OCI-M2 (cell line): ENCODE results near the gene DPP6.
"Not testable (repeated sequence)": the region's sequence is repeated elsewhere in the genome, so short reads cannot be mapped to it uniquely, and the experiment has no call there.

Experiments
- DNase-seq: peaks from one replicate; lab custom pipeline; 2025; ENCODE audit not compliant: unreplicated experiment; lab: John Stamatoyannopoulos, UW

The DPP6 gene

DNA sequence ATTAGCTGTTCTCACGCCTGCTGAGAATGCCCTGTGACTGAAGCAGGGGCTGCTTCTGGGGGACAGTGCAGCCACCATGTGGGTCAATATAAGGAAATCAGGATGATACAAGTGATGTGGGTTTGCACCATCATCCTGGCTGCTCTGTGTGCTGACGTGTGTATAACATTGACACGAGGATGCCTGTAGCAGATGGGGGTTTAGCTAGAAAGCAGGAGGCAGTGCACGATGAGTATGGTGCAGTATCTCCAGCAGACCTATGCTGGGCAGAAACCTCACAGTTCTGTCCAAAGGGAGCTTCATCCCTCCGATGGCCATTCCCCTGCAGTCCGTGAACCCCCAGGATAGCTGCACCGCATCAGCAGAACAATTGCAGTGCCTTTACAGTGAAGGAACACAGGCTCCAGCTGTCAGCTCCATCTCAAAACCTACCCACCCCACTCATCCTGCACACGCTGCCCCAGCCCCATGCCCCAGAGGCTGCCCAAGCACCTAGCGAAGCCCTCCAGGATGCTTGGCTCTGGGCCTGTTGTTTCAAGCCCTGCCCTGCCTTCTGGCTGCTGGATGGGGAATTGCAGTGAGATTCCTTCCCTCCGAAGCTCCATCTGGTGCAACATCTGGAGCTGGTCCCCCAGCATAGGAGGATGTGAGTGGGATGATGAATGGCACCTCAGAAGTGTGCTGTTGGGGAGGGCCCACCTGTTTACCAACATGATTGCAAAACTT is 96.8 kb downstream of the DPP6 start:
- DNase-seq: not testable (repeated sequence)

DNA sequence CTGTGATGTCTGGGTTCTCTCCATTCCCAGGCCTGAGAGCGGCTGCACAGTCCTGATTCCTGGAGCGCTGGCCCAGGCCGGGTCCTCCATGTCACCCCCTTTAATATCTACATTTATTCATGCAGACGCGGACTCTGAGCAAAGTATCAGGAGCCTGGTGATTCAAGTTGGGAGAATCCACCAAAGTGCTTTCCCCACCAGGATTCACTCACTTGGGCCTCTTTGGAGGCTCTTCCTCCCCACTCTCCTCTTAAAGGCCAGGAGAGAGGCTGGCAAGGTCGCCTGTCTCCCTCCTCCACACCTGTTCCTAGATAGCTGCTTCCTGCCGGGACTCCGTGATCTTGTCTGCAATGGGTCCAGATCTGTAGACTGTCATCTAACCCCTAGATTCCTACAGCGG is 98.5 kb downstream of the DPP6 start:
- DNase-seq: not testable (repeated sequence)

DNA sequence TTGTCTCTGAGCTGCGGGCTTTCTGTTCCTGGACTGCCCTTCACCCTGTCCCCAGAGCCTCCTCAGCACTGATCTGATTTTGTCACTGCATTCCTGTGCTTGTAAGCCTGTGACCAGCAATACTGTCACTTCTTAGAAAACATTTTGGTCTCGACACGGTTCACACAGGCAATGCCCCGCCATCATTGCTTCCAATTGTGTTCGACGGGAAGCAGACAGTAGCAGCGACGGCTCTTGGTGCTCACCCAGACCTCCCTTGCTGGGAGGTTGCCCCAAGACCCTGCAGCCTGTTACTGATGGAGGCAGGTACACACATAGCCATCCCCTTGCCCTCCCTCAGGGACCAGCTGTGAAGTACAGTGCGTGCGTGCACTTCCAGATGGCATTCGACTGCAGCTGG is 99.1 kb downstream of the DPP6 start:
- DNase-seq: not testable (repeated sequence)

DNA sequence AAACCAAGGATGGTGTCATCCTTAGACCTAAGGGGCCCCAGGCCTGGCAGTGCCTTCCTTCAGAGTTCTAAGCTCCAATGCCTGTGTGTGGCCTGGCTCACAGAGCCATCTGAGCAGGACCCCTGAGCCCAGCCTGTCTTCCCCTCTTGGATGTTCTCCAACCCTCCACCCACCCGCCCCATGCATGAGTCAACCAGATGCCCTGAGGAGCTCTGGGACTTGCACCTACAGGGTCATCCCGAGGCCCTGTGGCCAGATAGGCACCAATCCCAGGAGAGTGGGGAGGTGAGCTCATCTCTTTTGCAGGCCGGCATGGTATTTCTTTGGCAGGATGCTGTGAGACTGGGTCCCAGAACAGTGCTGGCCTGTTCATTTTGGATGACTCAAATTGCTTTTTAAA is 103.7 kb downstream of the DPP6 start:
- not testable (repeated sequence) for DNase-seq

DNA sequence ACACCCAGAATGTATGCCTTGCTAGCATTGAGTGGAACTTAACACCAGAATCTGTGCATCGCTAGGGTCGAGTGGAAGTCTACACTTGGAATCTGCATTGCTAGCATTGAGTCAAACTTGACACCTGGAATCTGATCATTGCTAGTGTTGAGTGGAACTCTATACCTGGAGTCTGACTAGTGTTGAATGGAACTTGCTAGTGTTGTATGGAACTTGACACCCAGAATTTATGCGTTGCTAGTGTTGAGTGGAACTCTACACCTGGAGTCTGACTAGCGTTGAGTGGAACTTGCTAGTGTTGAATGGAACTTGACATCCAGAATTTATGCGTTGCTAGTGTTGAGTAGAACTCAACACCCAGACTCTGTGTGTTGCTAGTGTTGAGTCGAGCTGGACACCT is 110.7 kb downstream of the DPP6 start:
- DNase-seq: not testable (repeated sequence)

DNA sequence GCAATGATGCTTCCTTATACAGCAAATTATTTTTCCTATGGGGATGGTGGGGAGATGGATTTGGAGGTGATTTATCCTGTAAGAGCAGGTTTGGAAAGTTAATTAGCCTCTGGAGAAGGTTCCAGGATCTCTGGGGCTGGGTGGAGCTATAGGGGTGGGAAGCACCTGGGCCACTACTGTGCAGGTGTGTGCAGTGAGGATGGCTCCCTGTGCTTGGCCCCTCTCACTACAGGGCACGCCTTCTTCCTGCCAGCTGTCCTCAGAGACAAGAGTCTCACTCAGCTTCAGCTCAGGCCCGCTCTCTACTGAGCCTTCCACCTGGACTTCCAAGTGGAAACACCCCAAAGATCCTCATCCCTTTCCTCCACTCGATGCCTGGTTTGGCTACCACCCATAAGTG is 111.4 kb downstream of the DPP6 start:
- DNase-seq: not testable (repeated sequence)

DNA sequence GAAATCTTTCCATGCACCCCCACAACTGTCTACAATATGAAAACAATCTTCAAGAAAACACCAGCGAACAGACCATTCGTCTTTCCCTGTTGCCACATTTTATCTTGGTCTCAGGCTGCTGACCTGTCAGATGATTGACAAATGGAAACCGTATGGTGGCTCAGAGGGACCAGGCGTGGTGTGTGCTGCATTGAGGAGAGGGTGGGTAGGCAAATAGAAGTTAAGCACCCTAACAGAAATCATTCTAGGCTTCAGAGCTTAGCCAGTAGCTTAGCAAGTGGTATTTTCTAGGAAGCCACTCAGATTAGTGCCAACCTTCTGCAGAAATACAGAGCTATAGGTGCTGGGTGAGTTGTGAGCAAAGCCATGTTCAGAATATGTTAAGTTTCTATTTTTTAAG is 114.9 kb downstream of the DPP6 start:
- no peak for DNase-seq

DNA sequence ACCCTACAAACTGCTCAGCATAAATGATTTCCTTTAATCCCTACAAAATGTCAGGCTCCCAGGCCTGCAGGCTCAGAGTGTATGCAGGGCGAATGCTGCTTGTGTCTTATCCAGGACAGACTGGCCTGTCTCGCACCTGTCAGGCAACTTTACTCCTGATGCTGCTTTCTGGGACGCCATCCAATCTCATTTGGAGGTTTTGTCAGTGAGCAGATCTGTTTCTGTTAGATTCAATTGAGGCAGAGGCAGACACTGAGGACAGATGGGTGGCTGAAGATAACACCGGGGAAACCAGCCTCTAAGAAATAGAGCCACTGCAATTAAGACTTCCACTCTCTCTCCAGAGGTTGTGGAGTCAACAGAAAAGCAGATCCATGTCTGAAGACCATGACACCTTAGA is 115.6 kb downstream of the DPP6 start:
- no peak for DNase-seq

DNA sequence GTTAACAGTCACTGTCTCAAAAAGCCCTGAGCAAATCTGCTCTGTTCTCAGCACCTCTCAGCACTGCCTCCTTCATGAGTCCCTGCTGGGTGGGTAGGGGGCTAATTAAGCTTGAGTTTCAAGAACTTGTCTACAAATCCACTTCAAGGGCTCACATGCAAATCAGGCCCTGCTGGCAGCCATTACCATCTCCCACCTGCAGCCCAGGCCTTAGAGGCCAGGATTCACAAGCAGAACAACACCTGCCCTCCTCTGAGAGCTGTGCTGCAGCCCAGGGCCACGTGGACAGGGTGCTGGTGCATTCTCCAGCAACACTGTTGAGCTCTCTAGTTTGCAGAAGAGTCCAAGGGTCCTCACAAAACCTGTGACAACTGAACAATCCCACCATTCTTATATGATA is 119.2 kb downstream of the DPP6 start:
- DNase-seq: no peak

DNA sequence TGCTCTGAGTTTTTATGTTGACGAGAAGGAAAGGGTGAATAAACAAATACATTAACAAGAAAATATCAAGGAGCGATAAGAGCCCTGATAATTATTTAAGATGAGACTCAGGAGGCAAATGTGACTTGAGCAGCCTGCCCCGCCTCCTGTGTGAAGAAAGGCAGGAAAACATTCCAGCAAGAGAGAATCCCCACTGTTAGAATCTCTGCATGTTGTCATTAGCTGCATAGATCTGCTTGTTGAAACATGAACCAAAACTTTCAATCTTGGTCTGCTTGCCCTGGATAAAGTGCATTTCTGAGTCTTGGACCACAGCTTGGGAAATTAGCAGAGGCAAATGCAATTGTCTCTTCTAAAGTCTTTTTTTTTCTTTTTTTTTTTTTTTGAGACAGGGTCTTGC is 120.0 kb downstream of the DPP6 start:
- DNase-seq: no peak

DNA sequence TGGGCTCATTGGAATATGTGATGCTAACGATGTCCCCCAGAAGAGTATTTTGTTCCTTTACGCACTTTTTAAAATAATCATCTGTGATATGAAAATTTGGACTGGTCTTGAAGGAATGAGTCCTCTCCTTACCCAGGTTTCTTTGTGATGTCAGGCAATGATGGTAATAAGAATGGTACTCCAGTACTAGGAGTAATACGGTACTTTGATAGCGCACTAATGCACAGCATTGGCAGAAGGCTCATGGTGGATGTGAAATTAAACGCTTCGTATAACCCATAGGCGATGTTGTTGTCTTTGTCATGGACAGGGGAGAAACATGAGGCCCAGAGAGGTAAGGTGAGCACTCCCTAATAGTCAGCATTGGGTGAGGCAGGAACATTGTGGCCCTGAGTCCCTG is 125.4 kb downstream of the DPP6 start:
- no peak for DNase-seq

DNA sequence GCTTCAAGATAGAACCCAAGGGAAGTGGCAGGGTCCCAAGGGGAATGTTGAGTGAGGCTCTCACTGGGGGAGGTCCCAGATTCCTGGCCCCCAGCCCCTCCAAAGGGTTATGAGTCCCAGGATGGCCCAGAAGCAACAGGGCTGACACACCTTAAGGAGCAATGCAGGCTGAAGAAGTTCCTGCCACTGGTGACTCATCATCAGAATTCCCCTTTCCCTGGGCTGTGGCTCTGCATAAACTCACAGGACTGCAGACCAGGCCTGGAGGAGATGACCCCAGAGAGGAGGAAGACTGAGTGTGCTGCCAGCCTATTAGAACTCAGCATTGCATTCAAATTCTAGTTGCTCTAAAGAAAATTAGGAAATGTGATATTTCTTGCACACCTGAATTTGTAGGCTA is 126.7 kb downstream of the DPP6 start:
- DNase-seq: no peak

DNA sequence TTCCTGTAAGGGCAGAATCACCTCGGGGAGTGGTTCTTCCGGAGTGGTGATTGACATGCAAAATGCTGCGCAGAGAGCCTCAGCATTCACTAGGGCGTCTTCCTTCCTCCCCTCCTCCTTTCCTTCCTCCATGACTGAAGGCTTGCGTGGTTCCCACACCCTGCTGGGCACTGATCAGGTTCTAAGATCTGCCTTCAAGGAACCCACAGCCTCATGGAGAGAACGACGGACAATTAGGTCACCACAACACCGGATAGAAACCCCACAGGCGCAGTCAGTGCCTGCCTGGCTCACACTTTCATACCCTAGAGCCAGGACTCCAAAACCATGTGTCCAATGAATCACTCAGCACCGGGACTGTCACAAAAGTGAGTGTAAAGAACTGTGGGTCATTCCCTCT is 131.3 kb downstream of the DPP6 start:
- no peak for DNase-seq

DNA sequence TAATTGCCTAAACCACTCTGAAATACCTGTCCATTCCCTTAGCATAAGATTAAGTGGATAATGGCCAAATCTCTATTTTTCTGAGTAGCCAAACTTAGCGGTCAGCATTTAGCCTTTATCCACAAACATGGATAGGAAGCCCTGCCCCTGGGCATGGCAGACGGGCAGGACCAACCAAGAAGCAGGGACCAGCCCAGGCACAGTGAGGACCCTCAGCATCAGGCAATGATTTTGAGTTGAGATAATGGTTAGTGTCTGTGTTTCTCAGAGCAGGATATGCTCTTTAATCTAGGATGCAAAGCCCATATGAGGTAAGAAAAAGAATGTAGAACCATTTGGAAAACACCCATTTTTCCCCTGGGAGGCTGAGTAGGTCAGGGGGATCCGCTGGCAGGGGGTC is 131.7 kb downstream of the DPP6 start:
- no peak for DNase-seq

DNA sequence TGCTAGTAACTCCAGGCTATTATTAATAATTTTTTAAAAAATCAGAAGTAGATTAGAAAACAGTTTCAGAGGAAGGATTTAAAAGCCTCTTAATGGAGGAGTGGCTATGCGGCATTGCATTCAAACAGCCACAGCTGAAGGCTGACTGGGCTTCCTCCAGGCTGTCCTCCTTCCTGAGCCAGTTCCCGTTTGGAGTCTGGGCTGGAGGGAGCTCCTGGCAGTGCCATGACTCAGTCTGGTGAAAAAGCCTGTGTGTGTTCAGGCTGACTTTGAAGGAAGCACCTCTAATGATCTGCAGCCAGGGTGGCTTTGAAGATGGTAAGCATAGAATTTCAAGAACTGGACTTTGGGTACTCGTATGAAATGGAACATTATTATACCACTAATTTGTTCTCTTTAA is 134.6 kb downstream of the DPP6 start:
- no peak for DNase-seq

DNA sequence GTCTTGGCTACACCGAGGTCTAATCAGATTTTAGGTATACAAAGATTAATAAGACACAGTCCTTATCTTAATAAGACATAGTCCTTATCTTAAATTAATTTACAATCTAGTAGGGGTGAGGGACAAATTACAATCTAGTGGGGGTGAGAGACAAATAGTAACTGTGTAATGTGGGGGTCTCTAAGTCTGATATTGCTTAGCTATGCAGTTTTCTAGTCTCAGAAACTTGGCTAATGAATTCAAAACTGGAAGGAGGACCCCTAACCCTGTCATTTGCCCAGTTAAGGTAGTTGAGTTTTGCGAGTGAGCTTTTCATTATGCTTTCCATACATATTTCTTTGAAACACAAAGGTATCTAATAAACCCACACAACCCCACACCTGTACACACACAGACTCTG is 136.1 kb downstream of the DPP6 start:
- DNase-seq: no peak

DNA sequence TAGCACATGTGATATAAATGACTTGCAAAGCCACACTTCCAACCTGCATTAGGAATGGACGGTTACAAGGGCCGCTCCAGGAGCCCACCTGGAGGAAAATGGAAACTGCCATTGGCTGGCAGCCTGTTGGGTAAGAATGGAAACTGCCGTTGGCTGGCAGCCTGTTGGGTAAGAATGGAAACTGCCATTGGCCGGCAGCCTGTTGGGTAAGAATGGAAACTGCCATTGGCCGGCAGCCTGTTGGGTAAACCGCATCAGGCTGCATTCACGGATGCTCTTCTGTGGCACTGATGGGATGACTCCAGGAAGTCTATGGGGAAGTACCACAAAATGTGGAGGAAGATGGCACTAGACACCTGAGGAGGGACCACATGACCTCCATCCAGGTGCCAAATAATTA is 143.1 kb downstream of the DPP6 start:
- no peak for DNase-seq

DNA sequence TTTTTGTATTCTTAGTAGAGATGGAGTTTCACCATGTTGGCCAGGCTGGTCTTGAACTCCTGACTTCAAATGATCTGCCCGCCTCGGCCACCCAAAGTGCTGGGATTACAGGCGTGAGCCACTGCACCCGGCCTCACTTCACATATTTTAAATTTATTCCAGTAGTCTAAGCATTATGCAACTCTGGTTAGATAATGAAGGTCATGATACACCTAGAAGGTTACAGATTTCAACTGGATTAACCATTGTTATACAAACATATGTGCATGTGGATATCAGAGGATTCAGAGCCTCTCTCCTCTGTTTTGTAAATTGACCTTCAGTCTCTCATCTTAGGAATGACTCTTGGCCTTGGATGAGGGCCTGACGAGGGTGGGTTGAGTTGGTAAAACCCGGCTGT is 146.3 kb downstream of the DPP6 start:
- no peak for DNase-seq

DNA sequence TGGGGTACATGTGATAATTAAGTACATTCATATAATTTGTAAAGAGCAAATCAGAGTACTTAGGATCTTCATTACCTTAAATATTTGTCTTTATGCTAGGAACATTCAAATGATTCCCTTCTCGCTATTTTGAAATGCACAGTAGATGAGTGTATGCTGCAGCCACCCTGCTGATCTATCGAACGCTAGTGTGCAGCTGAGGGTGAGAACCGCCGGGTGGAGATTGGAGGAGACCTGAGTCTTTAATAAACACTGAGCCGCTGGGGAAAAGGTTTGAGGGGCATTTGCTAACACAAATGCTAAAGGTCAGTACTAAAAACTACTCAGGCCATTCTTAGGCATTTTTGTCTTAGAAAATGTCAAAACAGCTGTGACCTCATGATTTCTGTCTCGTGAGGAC is 148.0 kb downstream of the DPP6 start:
- DNase-seq: no peak

DNA sequence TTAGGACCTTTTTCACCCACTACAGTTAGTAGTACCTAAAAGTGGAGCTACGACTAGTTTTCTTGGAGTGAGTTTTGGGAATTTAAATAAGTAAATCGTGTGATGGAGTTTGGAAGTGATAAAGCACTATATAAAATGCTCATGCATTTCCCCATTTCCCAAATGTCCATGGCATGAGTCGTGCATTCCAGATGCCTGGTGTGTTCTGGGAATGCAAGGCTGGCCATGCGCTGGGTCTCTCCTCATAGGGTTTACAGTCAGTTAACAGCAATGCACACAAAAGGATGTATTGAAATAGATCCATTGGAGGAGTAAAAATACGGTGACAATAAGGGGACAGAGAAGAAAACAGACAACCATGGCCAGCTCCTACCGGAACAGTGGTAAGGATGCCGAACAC is 149.8 kb downstream of the DPP6 start:
- DNase-seq: no peak

DNA sequence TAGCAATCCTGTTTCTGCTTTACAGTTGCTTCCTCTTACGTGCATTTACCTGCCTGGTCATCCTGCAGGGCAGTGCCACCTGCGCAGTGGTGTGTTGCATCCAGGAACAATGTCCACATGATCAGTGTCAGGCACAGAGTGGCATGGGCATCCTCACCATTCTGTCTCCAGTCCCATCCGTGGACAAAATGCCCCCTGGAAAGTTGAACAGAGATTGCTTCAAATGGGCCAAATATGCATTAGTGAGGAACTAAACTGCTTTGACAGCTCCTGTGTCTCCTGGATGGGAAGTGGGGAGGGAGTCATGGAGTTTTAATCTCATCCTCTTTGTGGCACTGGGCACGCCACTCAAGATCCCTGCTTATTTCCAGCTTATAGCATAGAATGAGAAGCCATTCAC is 151.8 kb downstream of the DPP6 start:
- no peak for DNase-seq

DNA sequence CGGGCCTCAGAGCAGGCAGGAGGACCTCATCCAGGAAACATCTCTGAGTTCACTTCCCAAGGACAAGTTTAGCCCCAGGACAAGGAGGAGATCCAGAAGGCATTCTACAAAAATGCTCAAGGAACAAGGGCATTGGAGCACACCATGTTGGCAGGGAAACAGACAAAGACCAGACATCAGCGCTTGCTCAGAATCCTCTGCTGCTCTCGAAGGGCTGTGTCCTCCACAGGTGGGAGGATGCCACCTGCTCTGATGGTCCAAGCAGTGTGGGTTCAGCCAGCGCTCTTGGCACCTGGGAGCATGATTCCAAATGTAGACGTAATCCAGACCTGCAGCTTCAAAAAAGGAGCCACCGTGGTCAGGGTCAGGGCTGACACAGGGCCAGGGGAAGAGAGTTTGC is 160.7 kb downstream of the DPP6 start:
- DNase-seq: no peak

DNA sequence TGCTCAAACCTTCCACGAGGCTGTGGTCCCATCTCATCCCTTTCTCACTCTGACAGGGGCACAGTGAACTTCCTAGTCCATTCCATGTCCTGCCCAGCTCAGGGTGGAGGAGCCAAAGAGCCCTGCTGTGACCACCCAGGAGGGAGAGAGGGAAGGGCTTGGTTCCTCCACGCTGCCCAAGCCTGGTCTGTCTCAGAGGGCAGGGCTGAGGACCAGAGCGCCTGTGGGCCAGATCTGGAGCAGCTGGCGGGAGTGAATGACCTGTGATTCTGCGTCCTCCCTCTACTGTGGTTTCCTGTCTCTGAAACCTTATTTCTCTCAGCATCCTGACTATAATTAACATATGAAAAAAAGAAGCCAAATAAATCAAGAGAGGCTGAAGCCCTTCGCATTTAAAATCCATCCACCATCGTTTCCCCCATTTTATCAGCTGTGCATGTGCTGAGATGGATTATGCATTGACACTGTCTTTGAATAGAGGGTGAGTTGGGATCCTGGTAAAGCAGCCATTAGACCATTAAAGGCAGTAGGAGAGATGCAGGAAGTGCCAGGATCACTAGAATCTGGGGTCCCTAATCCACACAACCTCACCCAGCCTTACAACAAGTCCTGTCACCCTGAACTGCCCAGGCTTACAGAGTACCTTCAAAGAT is 165.6 kb downstream of the DPP6 start:
- no peak for DNase-seq
